ENCODE measurements around the gene PTPRD. TPM values are rescaled to one million over a fixed set of nuclear protein-coding genes. Genes with fewer than 3 reads are reported as not detected.
A peak's percentile ranks its signal among the peaks of the same experiment; 100 is the strongest.

Gene PTPRD
- total RNA-seq, 1 donor from 2014 or later: 532 TPM

DNA sequence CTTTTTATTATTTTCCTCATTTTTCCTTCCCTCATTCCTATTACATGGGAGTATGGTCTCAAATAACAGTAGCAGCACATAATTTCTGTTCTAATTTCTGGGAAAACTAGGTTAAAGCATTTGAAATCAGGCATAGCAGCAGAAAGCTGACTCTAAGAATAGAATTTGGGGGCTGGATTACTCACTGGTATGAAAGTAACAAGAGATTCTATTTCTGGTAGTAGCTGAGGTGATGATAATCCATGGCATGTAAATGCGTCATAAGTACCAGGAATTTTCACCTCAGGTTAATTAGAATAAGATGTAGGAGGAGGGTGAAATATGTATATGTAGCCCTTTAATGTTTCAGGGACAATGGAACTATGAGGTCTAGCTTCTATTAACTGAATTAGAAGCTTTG lies 662.0 kb downstream of the PTPRD start:
- Mint-ChIP-seq H3K4me1 (ENCODE audit: low read depth, unreplicated experiment) (peaks cover 3% of the 10 kb centered on the region), H3K4me3 (ENCODE audit: unreplicated experiment) (no peak overlapping the region), H3K27ac (ENCODE audit: unreplicated experiment) (no peak overlapping the region), H3K9me3 (ENCODE audit: unreplicated experiment) (no peaks in the 10 kb centered on the region), H3K36me3 (ENCODE audit: unreplicated experiment) (no peaks in the 10 kb centered on the region), H3K27me3 (ENCODE audit: unreplicated experiment) (peaks cover 5% of the 10 kb centered on the region)
- no peak for DNase-seq
- TF ChIP-seq, protein P1, sequence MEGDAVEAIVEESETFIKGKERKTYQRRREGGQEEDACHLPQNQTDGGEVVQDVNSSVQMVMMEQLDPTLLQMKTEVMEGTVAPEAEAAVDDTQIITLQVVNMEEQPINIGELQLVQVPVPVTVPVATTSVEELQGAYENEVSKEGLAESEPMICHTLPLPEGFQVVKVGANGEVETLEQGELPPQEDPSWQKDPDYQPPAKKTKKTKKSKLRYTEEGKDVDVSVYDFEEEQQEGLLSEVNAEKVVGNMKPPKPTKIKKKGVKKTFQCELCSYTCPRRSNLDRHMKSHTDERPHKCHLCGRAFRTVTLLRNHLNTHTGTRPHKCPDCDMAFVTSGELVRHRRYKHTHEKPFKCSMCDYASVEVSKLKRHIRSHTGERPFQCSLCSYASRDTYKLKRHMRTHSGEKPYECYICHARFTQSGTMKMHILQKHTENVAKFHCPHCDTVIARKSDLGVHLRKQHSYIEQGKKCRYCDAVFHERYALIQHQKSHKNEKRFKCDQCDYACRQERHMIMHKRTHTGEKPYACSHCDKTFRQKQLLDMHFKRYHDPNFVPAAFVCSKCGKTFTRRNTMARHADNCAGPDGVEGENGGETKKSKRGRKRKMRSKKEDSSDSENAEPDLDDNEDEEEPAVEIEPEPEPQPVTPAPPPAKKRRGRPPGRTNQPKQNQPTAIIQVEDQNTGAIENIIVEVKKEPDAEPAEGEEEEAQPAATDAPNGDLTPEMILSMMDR (IDR thresholded peaks at IDR 0.05; ENCODE audit: partially characterized antibody, unreplicated experiment): no peak

DNA sequence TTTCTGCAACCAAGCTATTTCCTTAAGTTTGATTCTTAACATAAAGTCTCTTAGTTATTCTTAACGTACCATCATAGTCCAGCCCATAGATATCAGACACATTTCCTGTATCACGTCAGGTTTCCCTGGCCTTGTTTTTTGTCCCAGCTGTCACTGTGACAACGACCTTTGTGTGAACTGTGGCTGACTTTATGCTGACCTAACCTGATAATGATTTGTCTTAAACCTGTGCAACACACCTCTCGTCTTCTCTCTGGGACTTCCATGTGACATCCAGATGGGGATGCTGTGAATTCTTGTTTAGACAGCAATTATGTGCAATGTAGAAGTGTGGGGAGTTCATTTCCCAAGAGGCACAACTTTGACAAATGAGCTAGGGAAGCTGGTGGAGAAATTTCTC lies 662.8 kb downstream of the PTPRD start:
- Mint-ChIP-seq H3K4me3 (ENCODE audit: unreplicated experiment) (no peak overlapping the region), H3K9me3 (ENCODE audit: unreplicated experiment) (no peaks in the 10 kb centered on the region), H3K27ac (ENCODE audit: unreplicated experiment) (no peak overlapping the region), H3K27me3 (ENCODE audit: unreplicated experiment) (peaks cover 5% of the 10 kb centered on the region), H3K36me3 (ENCODE audit: unreplicated experiment) (no peaks in the 10 kb centered on the region), H3K4me1 (ENCODE audit: low read depth, unreplicated experiment) (peaks cover 3% of the 10 kb centered on the region)
- TF ChIP-seq, protein P1 (IDR thresholded peaks at IDR 0.05; ENCODE audit: partially characterized antibody, unreplicated experiment): no peak
- DNase-seq: no peak

DNA sequence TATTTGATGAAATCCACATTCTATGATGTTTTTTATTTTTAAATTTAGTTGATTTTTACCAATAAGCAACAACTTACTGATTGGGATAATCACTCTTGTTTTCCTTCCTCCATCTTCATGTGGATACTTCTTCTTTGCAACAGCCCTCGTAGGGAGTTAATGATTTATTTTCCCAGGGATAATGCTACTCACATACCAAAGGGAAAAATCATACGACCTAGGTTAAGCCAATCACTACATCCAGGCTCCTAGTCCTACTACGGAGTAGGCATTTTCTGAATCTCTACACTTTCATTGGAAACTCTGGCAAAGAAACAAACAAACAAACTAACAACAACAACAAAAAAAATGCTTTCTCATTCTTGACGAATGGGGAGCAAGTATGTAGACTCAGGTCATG lies 663.4 kb downstream of the PTPRD start:
- no peaks in the 10 kb centered on the region for H3K9me3 Mint-ChIP-seq (ENCODE audit: unreplicated experiment)
- H3K4me3 Mint-ChIP-seq (ENCODE audit: unreplicated experiment): no peak overlapping the region
- no peak overlapping the region for H3K27ac Mint-ChIP-seq (ENCODE audit: unreplicated experiment)
- no peaks in the 10 kb centered on the region for H3K36me3 Mint-ChIP-seq (ENCODE audit: unreplicated experiment)
- peaks cover 3% of the 10 kb centered on the region for H3K4me1 Mint-ChIP-seq (ENCODE audit: low read depth, unreplicated experiment)
- peaks cover 5% of the 10 kb centered on the region for H3K27me3 Mint-ChIP-seq (ENCODE audit: unreplicated experiment)
- DNase-seq: no peak
- TF ChIP-seq, protein P1 (IDR thresholded peaks at IDR 0.05; ENCODE audit: partially characterized antibody, unreplicated experiment): no peak

- H3K27ac Mint-ChIP-seq (ENCODE audit: unreplicated experiment): no peak overlapping the region
- H3K9me3 Mint-ChIP-seq (ENCODE audit: unreplicated experiment): no peaks in the 10 kb centered on the region
- H3K4me3 Mint-ChIP-seq (ENCODE audit: unreplicated experiment): no peak overlapping the region
- peaks cover 7% of the 10 kb centered on the region for H3K4me1 Mint-ChIP-seq (ENCODE audit: low read depth, unreplicated experiment)
- TF ChIP-seq, protein P1 (IDR thresholded peaks at IDR 0.05; ENCODE audit: partially characterized antibody, unreplicated experiment): no peak
- no peak for DNase-seq
- no peaks in the 10 kb centered on the region for H3K27me3 Mint-ChIP-seq (ENCODE audit: unreplicated experiment)
- H3K36me3 Mint-ChIP-seq (ENCODE audit: unreplicated experiment): no peaks in the 10 kb centered on the region
Observed at GRCh38 chr9:9945966-9946365, 666.8 kb downstream of the PTPRD start.

DNA sequence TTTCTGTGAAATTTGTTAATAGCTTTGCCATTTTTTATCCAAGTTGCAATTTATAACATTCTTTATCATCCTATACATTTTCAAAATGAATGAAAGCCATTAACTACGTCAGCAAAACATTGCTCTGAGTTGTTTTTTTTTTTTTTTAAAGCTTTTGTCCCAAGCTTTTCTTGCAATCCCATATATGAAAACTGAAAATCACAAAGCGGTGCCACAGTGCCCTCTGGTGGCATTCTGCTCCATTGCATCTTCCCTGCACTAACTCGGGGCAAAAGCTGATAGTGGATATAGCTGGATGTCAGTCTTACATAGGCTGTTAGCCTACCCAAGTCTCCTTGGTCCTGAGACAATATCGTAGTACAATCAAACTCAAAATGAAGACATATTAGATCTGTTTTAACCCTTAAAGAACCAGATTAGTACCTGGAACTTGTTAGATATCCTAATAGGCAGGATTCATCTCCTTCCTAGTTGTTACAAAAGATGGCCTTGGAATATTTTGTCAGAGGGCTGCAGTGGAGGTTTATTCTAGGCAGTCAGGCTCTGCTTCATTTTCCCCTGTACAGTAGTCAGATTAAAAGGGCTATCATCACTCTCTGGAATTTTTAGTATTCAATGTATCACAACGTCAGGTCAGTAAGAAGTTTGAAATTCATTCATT lies 669.9 kb downstream of the PTPRD start:
- Mint-ChIP-seq H3K4me3 (ENCODE audit: unreplicated experiment) (no peak overlapping the region), H3K9me3 (ENCODE audit: unreplicated experiment) (no peaks in the 10 kb centered on the region), H3K27ac (ENCODE audit: unreplicated experiment) (no peak overlapping the region), H3K27me3 (ENCODE audit: unreplicated experiment) (no peaks in the 10 kb centered on the region), H3K4me1 (ENCODE audit: low read depth, unreplicated experiment) (peaks cover 7% of the 10 kb centered on the region), H3K36me3 (ENCODE audit: unreplicated experiment) (no peaks in the 10 kb centered on the region)
- DNase-seq: peak; percentile 85
- TF ChIP-seq, protein P1 (IDR thresholded peaks at IDR 0.05; ENCODE audit: partially characterized antibody, unreplicated experiment): peak; percentile 94
